HL-60 (cell line): ENCODE data around the gene SLC5A2.
"Not testable (repeated sequence)": the region's sequence is repeated elsewhere in the genome, so short reads cannot be mapped to it uniquely, and the experiment has no call there.

Experiments used
- DNase-seq, 2 experiments: peaks; one replicate each; pipeline ENCODE4 v3.0.0-alpha.2; 2010 to 2020; ENCODE audit warnings: low read depth in 1 of 2, low spot score in 1 of 2
- H3K27ac ChIP-seq: fragments of 250-450 bp; sonication (Bioruptor Pico); replicated peaks from 2 replicates; pipeline ENCODE4 v1.5.1; 2020; ENCODE audit warnings: mild to moderate bottlenecking, moderate library complexity
- H3K27me3 ChIP-seq: fragments of 250-450 bp; sonication (Bioruptor Pico); 2 replicates; pipeline ENCODE4 v1.5.1; 2021; ENCODE audit warnings: mild to moderate bottlenecking, moderate library complexity; ENCODE audit not compliant: insufficient read depth, poor library complexity, severe bottlenecking
- H3K4me3 ChIP-seq: replicated peaks from 2 replicates; pipeline ENCODE4 v1.5.1; 2011; ENCODE audit warnings: mild to moderate bottlenecking, control low read depth, low read length; ENCODE audit not compliant: insufficient read depth
- CTCF ChIP-seq: IDR thresholded peaks from one replicate; pipeline ENCODE4 v1.5.1; 2011; ENCODE audit warnings: low read length, control low read depth, inconsistent platforms; ENCODE audit not compliant: insufficient read depth
- GABPA ChIP-seq: IDR thresholded peaks from 2 replicates; pipeline ENCODE4 v1.6.1; 2012; ENCODE audit warnings: low read depth
- POLR2AphosphoS5 ChIP-seq: IDR thresholded peaks from 2 replicates; pipeline ENCODE4 v1.6.1; 2012; ENCODE audit warnings: low read depth
- REST ChIP-seq: IDR thresholded peaks from 2 replicates; pipeline ENCODE4 v1.6.1; 2012; ENCODE audit warnings: low read depth; ENCODE audit not compliant: insufficient replicate concordance
- SPI1 ChIP-seq: IDR thresholded peaks from 2 replicates; pipeline ENCODE4 v1.6.1; 2012; ENCODE audit warnings: low read depth, mild to moderate bottlenecking, borderline replicate concordance

Gene SLC5A2

GRCh38 chr16:31479751-31480150, 3.2 kb upstream of the SLC5A2 start:
- H3K27ac ChIP-seq: no peak overlapping the region
- TF ChIP-seq GABPA: no peak
- no peak for TF ChIP-seq SPI1
- no peak for TF ChIP-seq REST
- no peak for TF ChIP-seq POLR2AphosphoS5
- TF ChIP-seq CTCF: no peak
- H3K4me3 ChIP-seq: no peak overlapping the region
- peaks cover 15% of the 10 kb centered on the region for H3K27me3 ChIP-seq
- no peak for DNase-seq

DNA sequence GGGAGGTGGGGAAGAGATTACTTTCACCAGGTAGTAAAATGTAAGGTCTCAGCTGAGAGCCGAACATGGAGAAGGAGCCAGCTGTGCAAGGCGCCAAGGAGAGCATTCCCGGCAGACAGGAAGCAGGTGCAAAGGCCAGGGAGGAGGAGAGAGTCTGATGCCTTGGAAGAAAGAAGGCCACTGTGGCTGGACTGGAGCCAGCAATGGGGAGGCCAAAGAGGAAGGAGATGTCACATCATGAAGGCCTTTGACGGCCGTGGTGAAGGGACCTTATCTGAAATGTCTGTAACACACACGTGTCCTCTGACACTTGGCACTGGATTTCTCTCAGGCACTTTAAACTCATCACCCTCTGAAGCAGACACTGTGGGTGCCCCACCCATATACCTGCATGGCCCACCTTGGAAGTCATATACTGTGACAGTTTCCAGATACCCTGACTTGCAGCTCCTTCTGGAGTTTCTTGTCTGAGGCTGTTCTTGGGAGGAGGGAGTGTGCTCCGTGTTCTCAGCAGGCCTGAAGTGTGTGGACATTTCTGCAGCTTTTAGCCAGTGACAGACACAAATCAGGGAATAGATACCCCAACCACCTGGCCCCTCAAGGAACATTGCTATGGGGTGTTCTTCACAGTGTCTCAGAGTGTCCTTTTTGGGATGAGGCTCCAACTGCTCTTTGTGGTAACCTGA, 1.9 kb upstream of the SLC5A2 start:
- Histone ChIP-seq H3K27me3 (peaks cover 5% of the 10 kb centered on the region), H3K27ac (no peak overlapping the region), H3K4me3 (no peak overlapping the region)
- no peak for TF ChIP-seq GABPA
- no peak for TF ChIP-seq SPI1
- no peak for TF ChIP-seq POLR2AphosphoS5
- TF ChIP-seq CTCF: no peak
- TF ChIP-seq REST: no peak
- DNase-seq: no peak

GRCh38 chr16:31484048-31484447, 1.1 kb downstream of the SLC5A2 start:
- H3K27me3 ChIP-seq, H3K27ac ChIP-seq, H3K4me3 ChIP-seq, DNase-seq: not testable (repeated sequence)

DNA sequence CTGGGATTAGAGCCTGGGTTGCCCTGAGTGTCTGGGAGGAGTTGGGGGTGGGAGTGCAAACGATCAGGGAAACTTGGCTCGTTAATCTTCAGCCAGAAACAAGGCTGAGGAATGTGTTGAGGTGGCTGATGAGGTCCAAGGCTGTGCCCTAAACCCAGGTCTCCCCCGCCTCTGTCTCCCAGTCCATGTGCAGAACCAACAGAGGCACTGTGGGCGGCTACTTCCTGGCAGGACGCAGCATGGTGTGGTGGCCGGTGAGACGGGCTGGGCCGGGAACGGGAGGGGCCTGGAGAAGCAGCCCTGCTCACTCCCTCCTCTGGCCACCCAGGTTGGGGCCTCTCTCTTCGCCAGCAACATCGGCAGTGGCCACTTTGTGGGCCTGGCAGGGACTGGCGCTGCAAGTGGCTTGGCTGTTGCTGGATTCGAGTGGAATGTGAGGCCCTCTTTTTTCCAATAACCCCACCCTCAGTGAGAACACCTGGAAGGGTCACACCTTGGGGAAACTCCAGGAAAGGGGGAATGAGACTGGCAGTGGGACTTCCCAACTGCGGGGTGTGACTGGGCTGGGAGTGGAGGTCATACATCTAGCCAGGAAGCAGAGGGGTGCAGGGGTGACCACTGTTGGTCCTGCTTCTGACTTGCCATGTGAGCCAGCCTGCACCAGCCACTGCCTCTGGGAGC, 1.7 kb downstream of the SLC5A2 start:
- no peak overlapping the region for H3K27ac ChIP-seq
- TF ChIP-seq SPI1: no peak
- no peak for TF ChIP-seq CTCF
- no peak for TF ChIP-seq REST
- TF ChIP-seq GABPA: no peak
- no peak for TF ChIP-seq POLR2AphosphoS5
- H3K4me3 ChIP-seq: no peak overlapping the region
- no peak for DNase-seq
- no peaks in the 10 kb centered on the region for H3K27me3 ChIP-seq
